AG09309 (cell line): ENCODE measurements around the gene ANKRD28.
"Not testable (repeated sequence)": the region's sequence is repeated elsewhere in the genome, so short reads cannot be mapped to it uniquely, and the experiment has no call there.

Source experiments
- DNase-seq: peaks from one replicate; pipeline ENCODE4 v3.0.0-alpha.2; 2010; ENCODE audit warnings: low read depth
- H3K4me3 ChIP-seq: 2 replicates; pipeline ENCODE4 v1.5.1; 2011; ENCODE audit warnings: mild to moderate bottlenecking, low read depth, low read length, moderate library complexity; ENCODE audit not compliant: control insufficient read depth
- CTCF ChIP-seq: IDR thresholded peaks from 2 replicates; pipeline ENCODE4 v1.5.1; 2011; ENCODE audit warnings: mild to moderate bottlenecking, low read depth, low read length, inconsistent platforms; ENCODE audit not compliant: insufficient read depth, control insufficient read depth; ENCODE audit errors: missing control alignments

Gene ANKRD28

DNA sequence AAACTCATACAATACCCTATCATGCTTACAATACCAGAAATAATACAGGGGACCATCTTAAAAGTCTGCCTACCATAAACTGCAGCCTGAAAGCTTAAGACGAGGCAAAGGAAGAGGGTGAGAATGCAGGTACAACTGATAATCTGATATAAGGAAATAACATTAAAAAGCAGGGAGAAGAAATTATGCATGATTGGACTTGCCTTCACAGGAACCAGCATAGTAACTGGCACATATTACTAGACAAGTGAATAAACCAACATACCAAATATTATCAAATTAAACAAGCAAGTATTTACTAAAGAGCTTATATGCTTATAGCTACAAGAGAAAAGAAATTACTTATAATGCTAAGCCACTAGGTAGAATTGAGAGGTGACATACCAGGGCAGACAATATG is 18.7 kb downstream of the ANKRD28 start:
- no peak overlapping the region for H3K4me3 ChIP-seq
- no peak for TF ChIP-seq CTCF
- no peak for DNase-seq

- DNase-seq: no peak
- TF ChIP-seq CTCF: no peak
- no peak overlapping the region for H3K4me3 ChIP-seq
These were observed 19.4 kb downstream of the ANKRD28 start for GRCh38 chr3:15778332-15778858.

- not testable (repeated sequence) for H3K4me3 ChIP-seq, DNase-seq
These were observed 22.7 kb downstream of the ANKRD28 start for GRCh38 chr3:15774931-15775560.

DNA sequence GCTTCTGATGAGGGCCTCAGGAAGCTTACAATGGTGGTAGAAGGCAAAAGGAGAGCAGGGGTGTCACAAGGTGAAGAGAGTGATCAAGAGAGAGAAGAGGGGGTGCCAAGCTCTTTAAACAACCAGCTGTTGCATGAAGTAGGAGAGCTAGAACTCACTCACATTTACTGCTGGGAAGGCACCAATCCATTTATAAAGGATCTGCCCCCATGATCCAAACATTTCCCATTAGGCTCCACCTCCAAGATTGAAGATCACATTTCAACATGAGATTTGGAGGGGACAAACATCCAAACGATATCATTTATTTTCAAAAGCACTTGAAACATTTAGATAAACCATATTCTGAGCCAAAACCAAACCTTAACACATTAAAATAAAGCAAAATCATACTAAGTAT is 26.3 kb downstream of the ANKRD28 start:
- no peak overlapping the region for H3K4me3 ChIP-seq
- no peak for DNase-seq
- TF ChIP-seq CTCF: no peak

DNA sequence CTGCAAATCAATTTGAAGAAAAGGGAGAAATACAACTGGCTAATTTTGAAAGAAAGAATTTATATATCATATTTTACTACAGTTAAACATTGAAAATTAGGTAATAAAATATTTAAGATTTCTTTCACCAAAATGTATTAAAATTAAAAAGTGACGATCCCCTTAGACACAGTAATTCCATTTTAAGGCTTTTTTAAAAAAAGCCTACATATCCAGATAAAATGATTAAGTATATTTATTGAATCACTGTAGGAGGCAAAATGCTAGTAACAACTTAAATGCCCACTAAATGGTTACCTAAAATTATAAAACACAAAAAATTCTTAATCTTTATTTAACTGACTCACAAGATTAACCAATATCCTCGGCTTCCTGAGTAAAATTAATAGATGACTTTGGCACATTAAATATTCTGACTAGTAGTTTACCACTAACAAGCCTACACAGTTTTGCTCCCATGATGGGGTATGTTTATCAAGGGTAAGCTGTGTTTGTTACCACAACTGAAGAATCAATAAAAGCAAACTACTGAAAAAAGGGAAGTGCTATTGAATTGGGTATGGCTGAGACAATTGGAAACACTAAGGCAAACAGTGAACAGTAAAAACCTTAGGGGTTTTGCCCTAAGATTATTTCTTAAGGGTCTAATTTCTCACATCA is 28.4 kb downstream of the ANKRD28 start:
- no peak for TF ChIP-seq CTCF
- no peak for DNase-seq

DNA sequence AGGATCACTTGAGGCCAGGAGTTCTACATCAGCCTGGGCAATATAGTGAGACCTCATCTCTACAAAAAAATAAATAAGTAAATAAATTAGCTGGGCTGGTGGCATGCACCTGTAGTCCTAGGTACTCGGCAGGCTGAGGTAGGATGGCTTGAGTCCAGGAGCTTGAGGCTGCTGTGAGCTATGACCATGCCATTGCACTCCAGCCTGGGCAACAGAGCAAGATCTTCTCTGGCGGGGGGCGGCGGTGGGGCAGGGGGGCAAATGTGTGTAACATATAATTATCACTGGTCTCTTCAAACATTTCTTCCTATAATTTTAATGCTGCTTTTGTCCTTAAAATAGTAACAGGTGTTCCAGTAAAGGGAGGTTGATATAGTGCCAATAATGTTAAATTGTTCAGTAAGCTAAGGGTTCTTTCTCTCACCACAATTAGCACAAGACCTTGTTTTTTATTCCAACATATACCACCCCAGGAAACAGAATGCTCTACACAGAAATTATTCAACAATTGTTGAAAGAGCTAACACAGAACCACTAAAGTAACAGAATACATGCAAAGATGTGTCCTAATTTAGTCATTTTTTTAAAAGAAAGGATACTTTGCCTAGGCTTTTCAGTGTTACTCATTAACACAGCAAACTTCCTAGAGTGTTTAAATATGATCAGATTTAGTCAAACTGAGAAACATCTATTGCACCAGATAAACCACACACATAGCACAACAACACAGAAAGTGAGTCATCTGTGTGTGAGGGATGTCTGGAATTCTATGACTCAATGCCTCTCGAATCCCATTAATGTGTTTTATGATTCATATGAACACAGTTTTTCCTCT is 29.1 kb downstream of the ANKRD28 start:
- no peak for TF ChIP-seq CTCF
- peak; percentile 92 for DNase-seq
- no peak overlapping the region for H3K4me3 ChIP-seq

More for the DNA sequence above, 28.4 kb downstream of the ANKRD28 start:
- H3K4me3 ChIP-seq: no peak overlapping the region

- no peak for TF ChIP-seq CTCF
- H3K4me3 ChIP-seq: no peak overlapping the region
- no peak for DNase-seq
These were observed 31.4 kb downstream of the ANKRD28 start for GRCh38 chr3:15766406-15766805.
